ENCODE results near the gene TRIM26.
"Not testable (repeated sequence)": the region's sequence is repeated elsewhere in the genome, so short reads cannot be mapped to it uniquely, and the experiment has no call there.

TRIM26 gene

DNA sequence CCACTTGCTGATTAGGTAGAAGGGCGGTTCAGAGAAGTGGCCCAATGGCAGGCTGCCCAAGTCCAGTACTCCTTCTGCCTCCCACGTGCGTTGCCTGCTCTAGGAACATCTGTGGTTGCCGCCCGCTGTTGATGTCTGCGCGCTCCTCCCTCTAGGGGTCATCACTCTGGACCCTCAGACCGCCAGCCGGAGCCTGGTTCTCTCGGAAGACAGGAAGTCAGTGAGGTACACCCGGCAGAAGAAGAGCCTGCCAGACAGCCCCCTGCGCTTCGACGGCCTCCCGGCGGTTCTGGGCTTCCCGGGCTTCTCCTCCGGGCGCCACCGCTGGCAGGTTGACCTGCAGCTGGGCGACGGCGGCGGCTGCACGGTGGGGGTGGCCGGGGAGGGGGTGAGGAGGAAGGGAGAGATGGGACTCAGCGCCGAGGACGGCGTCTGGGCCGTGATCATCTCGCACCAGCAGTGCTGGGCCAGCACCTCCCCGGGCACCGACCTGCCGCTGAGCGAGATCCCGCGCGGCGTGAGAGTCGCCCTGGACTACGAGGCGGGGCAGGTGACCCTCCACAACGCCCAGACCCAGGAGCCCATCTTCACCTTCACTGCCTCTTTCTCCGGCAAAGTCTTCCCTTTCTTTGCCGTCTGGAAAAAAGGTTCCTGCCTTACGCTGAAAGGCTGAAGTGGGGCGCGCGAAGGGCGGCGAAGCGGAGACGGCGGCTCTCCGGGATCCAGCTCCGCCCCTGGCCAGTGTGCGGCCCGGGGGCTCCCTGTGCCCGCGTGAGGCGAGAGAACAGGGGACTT is 41.3 kb downstream of the TRIM26 start:
- H3K4me2 ChIP-seq = peak overlapping the region in 5 of 11 experiments; percentile 10 to 29 (median 18); a peak in 4 of 22 replicates
- no peak overlapping the region for H3K9ac ChIP-seq
- H3K4me3 ChIP-seq = no peak overlapping the region
- no peak overlapping the region for H3K27ac ChIP-seq
- H3K9me3 ChIP-seq (replicated peaks in 1 of 11) = no peaks in the 10 kb centered on the region
- no peaks in the 10 kb centered on the region for H3K36me3 ChIP-seq
- no peak for TF ChIP-seq Cebpa-rat (IDR thresholded peaks at IDR 0.05)
- H4K20me1 ChIP-seq = no peaks in the 10 kb centered on the region; a peak in 1 of 22 replicates
- H3K27me3 ChIP-seq = peaks cover 12 to 26% (median 21%) of the 10 kb centered on the region in 11 experiments
- no peaks in the 10 kb centered on the region for H3K4me1 ChIP-seq

GRCh38 chr6:30169658-30170614 is 43.3 kb downstream of the TRIM26 start:
- no peaks in the 10 kb centered on the region; a peak in 1 of 22 replicates for H4K20me1 ChIP-seq
- H3K4me3 ChIP-seq = no peak overlapping the region
- H3K9me3 ChIP-seq (replicated peaks in 1 of 11) = no peaks in the 10 kb centered on the region
- no peaks in the 10 kb centered on the region for H3K36me3 ChIP-seq
- no peak overlapping the region for H3K27ac ChIP-seq
- no peak overlapping the region for H3K4me2 ChIP-seq
- peaks cover 12 to 26% (median 21%) of the 10 kb centered on the region in 11 experiments for H3K27me3 ChIP-seq
- no peak overlapping the region for H3K9ac ChIP-seq
- TF ChIP-seq Cebpa-rat (IDR thresholded peaks at IDR 0.05) = no peak
- H3K4me1 ChIP-seq = no peaks in the 10 kb centered on the region

DNA sequence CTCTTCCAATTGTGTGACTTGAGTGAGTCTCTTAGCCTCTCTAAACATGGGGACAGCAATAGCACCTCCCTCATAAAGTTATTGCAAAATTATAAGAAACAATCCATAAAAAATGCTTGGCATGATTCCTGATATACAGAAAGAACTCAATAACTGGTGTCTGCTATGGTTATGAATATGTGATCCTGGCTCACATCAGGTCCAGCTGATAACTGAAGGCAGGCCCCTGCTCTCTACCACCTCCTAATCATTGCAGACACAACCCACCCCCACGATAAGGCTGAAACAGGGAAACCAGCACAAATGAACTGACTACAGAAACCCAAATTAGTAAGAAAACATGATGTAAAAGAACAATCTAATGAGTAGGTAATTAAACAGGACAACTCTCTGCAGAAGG is 44.5 kb downstream of the TRIM26 start:
- H4K20me1 ChIP-seq = no peaks in the 10 kb centered on the region; a peak in 1 of 22 replicates
- no peak overlapping the region for H3K27ac ChIP-seq
- H3K9ac ChIP-seq = no peak overlapping the region
- H3K9me3 ChIP-seq (replicated peaks in 1 of 11) = no peaks in the 10 kb centered on the region
- peaks cover 12 to 26% (median 21%) of the 10 kb centered on the region in 11 experiments for H3K27me3 ChIP-seq
- no peaks in the 10 kb centered on the region for H3K36me3 ChIP-seq
- peaks cover 0 to under 1% (median 0%) of the 10 kb centered on the region in 10 experiments; a peak in 1 of 20 replicates for H3K4me1 ChIP-seq
- no peak overlapping the region for H3K4me2 ChIP-seq
- H3K4me3 ChIP-seq = no peak overlapping the region
- no peak for TF ChIP-seq Cebpa-rat (IDR thresholded peaks at IDR 0.05)

- H3K9me3 ChIP-seq (replicated peaks in 1 of 11) = no peaks in the 10 kb centered on the region
- H3K4me1 ChIP-seq = peaks cover 0 to 10% (median 8%) of the 10 kb centered on the region in 10 experiments; a peak in 15 of 20 replicates
- H3K27me3 ChIP-seq = peaks cover 9 to 18% (median 17%) of the 10 kb centered on the region in 11 experiments
- no peak overlapping the region for H3K4me3 ChIP-seq
- no peaks in the 10 kb centered on the region for H3K36me3 ChIP-seq
- H3K9ac ChIP-seq = no peak overlapping the region
- no peak overlapping the region for H3K4me2 ChIP-seq
- no peak overlapping the region for H3K27ac ChIP-seq
- TF ChIP-seq Cebpa-rat (IDR thresholded peaks at IDR 0.05) = no peak
- H4K20me1 ChIP-seq = no peaks in the 10 kb centered on the region; a peak in 1 of 22 replicates
Observed at GRCh38 chr6:30167101-30167500, 46.1 kb downstream of the TRIM26 start.

GRCh38 chr6:30165238-30165637 is 48.0 kb downstream of the TRIM26 start:
- not testable (repeated sequence) for H3K4me2 ChIP-seq, H3K27me3 ChIP-seq, H3K27ac ChIP-seq

GRCh38 chr6:30164714-30165113 is 48.5 kb downstream of the TRIM26 start:
- Histone ChIP-seq H4K20me1 (no peaks in the 10 kb centered on the region), H3K36me3 (no peaks in the 10 kb centered on the region), H3K4me1 (peaks cover 0 to 10% (median 8%) of the 10 kb centered on the region in 10 experiments; a peak in 15 of 20 replicates), H3K4me2 (no peak overlapping the region), H3K27ac (no peak overlapping the region), H3K27me3 (no peaks in the 10 kb centered on the region), H3K4me3 (no peak overlapping the region), H3K9me3 (replicated peaks in 1 of 11) (no peaks in the 10 kb centered on the region), H3K9ac (no peak overlapping the region)
- TF ChIP-seq Cebpa-rat (IDR thresholded peaks at IDR 0.05) = no peak

More at GRCh38 chr6:30165238-30165637, 48.0 kb downstream of the TRIM26 start:
- H4K20me1 ChIP-seq; H3K9me3 ChIP-seq (replicated peaks in 1 of 11); H3K36me3 ChIP-seq; H3K4me3 ChIP-seq; H3K9ac ChIP-seq: not testable (repeated sequence)
- H3K4me1 ChIP-seq = peaks cover 0 to 10% (median 8%) of the 10 kb centered on the region in 10 experiments; a peak in 15 of 20 replicates

DNA sequence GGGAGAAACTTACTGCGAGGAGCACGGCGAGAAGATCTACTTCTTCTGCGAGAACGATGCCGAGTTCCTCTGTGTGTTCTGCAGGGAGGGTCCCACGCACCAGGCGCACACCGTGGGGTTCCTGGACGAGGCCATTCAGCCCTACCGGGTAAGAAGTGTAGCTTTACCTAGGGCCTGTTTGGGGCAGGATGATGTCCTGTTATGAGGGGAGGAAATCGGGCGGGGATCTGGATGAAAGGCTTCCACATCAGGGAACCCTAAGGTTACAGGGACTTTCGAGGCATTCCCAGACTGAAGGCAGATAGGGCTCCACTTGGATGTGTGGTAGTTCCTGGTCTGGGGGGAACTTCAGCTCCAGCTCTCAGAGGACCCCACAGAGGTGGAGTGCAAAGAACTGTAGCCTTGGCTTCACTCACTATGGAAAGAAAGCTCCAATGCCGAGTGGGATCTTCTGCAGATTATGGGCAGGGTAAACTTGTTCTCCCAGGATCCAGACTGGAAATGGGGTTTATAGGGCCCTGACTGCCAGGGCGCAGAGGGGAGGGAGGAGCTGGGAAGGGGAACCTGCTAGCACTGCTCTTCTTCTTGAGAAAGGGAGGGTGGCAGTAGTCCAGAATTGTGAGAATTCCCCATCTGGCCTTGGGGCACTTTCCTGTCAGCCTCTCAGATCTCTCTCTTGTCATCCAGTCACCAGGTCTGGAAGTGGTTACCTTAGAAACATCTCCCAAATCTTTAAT is 49.1 kb downstream of the TRIM26 start:
- Histone ChIP-seq H3K9ac (no peak overlapping the region), H3K27ac (no peak overlapping the region), H3K9me3 (replicated peaks in 1 of 11) (no peaks in the 10 kb centered on the region), H3K4me1 (peaks cover 0 to 10% (median 8%) of the 10 kb centered on the region in 10 experiments; a peak in 15 of 20 replicates), H3K36me3 (no peaks in the 10 kb centered on the region), H3K4me2 (0 out of 22 replicates have a peak overlapping the region, but pooled peaks of 1 of the 11 experiments have one; percentile 22), H4K20me1 (no peaks in the 10 kb centered on the region), H3K27me3 (no peaks in the 10 kb centered on the region), H3K4me3 (no peak overlapping the region)
- TF ChIP-seq Cebpa-rat (IDR thresholded peaks at IDR 0.05) = no peak

DNA sequence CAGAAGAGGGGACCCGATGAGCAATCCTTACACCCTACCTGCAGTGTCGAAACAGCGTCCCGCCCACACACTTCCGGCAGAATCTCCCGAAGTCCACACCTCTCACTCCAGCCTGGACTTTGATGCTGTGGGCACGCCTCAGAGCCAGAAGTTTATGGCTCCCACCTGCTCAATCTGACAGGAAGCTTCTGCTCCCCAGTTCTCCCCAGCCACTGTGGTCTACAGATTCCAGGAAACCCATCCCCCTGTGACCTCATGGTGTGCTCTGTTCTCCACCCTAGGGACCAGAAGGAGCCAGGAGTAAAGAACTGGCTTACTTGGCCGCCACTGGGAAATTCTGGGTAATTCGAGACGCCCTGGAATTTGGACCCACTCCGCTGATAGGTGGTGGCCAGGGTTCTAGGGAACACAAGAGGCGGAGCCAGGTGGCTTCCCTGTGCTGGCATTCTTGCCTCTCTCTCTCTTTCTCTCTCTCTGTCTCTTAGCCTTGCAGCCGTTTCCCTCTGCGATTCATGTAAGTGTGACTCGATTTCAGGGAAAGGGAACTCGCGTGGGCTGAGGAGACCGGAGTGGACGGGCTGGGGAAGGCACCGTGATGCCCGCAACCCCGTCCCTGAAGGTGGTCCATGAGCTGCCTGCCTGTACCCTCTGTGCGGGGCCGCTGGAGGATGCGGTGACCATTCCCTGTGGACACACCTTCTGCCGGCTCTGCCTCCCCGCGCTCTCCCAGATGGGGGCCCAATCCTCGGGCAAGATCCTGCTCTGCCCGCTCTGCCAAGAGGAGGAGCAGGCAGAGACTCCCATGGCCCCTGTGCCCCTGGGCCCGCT is 49.9 kb downstream of the TRIM26 start, which contains the start of gene TRIM15:
Gene TRIM15 (plus strand): TSS at position 457 of the 828 bp plus-strand sequence. CDS start 139 bp downstream, at position 596.
- peaks cover 2 to 13% (median 8%) of the 10 kb centered on the region in 10 experiments; a peak in 18 of 20 replicates for H3K4me1 ChIP-seq
- no peak for TF ChIP-seq Cebpa-rat (IDR thresholded peaks at IDR 0.05)
- H3K4me2 ChIP-seq = peak within 1 kb of the TSS in 10 of 11 experiments; percentile 8 to 46 (median 32); a peak in 15 of 22 replicates

More for the DNA sequence above, 49.9 kb downstream of the TRIM26 start, which contains the start of gene TRIM15:
- Histone ChIP-seq H3K27me3 (no peaks in the 10 kb centered on the region), H4K20me1 (no peaks in the 10 kb centered on the region), H3K9ac (no peak within 1 kb of the TSS), H3K4me3 (no peak within 1 kb of the TSS), H3K27ac (no peak within 1 kb of the TSS), H3K36me3 (no peaks in the 10 kb centered on the region), H3K9me3 (replicated peaks in 1 of 11) (no peaks in the 10 kb centered on the region)
